Endothelial cell of umbilical vein (primary cell): ENCODE data around the gene MLNR.

Source experiments
- CTCF ChIP-seq, 2 donors: IDR thresholded peaks; 1 replicate in 1 of 2; 2 replicates in 1 of 2; pipeline ENCODE4 v1.5.1; 2011; ENCODE audit warnings: low read length in 2 of 2, mild to moderate bottlenecking in 2 of 2, moderate library complexity in 2 of 2, control low read depth in 1 of 2, inconsistent platforms in 1 of 2, low read depth in 1 of 2; ENCODE audit not compliant: insufficient read depth in 1 of 2; ENCODE audit errors: extremely low read depth in 1 of 2
- EZH2 ChIP-seq: IDR thresholded peaks from 2 replicates; pipeline ENCODE4 v1.6.1; 2012; ENCODE audit warnings: borderline replicate concordance, low read depth, mild to moderate bottlenecking, moderate library complexity, low read length, inconsistent platforms; ENCODE audit not compliant: severe bottlenecking
- GATA2 ChIP-seq: IDR thresholded peaks from 2 replicates; pipeline ENCODE4 v1.7.0; 2011; ENCODE audit warnings: low read depth, mild to moderate bottlenecking, moderate library complexity, mixed read lengths, low read length; ENCODE audit not compliant: insufficient read length, insufficient read depth
- MAX ChIP-seq: IDR thresholded peaks from 2 replicates; pipeline ENCODE4 v1.6.1; 2011; ENCODE audit not compliant: insufficient read depth, insufficient read length
- POLR2A ChIP-seq: IDR thresholded peaks from 2 replicates; pipeline ENCODE4 v1.6.1; 2012; ENCODE audit warnings: low read depth, mild to moderate bottlenecking, control low read depth, low read length
- POLR2AphosphoS5 ChIP-seq: IDR thresholded peaks from 2 replicates; pipeline ENCODE4 v1.6.1; 2012; ENCODE audit warnings: low read depth, mild to moderate bottlenecking, control low read depth, low read length, moderate library complexity; ENCODE audit not compliant: insufficient read depth

- TF ChIP-seq POLR2AphosphoS5 (no peak), CTCF (IDR thresholded peaks at IDR 0.05; ENCODE audit: extremely low read depth in 1 of 2, insufficient read depth in 1 of 2, low read depth in 1 of 2, low read length in 2 of 2) (peak in 1 of 2 donors; percentile 32), POLR2A (no peak), MAX (no peak), EZH2 (peak; percentile 98), GATA2 (no peak)
Observed at GRCh38 chr13:49220036-49220855, at the start of gene MLNR.
